Lower lobe of right lung (tissue), 2 donors: ENCODE data around the gene LIMCH1. TPM values are rescaled to one million over a fixed set of nuclear protein-coding genes. Genes with fewer than 3 reads are reported as not detected.

Source experiments
- ATAC-seq, 2 donors: fragments of 200-7000 bp; cut with Tn5 transposase; one replicate each; pipeline ENCODE4 v1.9.1; 2020 to 2022; ENCODE audit warnings: mild to moderate bottlenecking in 2 of 2, moderate library complexity in 2 of 2
- DNase-seq: peaks from one replicate; pipeline ENCODE4 v3.0.0-alpha.2; 2020
- H3K27ac ChIP-seq: fragments of 200-600 bp; one replicate; pipeline ENCODE4 v1.8.0; 2022
- H3K27me3 ChIP-seq: fragments of 200-600 bp; one replicate; pipeline ENCODE4 v1.8.0; 2022; ENCODE audit warnings: low read depth
- H3K36me3 ChIP-seq: fragments of 200-600 bp; one replicate; pipeline ENCODE4 v1.8.0; 2022; ENCODE audit warnings: mild to moderate bottlenecking
- H3K4me1 ChIP-seq: fragments of 200-600 bp; one replicate; pipeline ENCODE4 v1.8.0; 2022
- H3K4me3 ChIP-seq: fragments of 200-600 bp; one replicate; pipeline ENCODE4 v1.8.0; 2022; ENCODE audit warnings: mild to moderate bottlenecking
- H3K9me3 ChIP-seq: fragments of 200-600 bp; one replicate; pipeline ENCODE4 v1.8.0; 2022
- CTCF ChIP-seq: fragments of 200-600 bp; IDR thresholded peaks from one replicate; pipeline ENCODE4 v1.8.0; 2022; ENCODE audit warnings: antibody characterized with exemption, mild to moderate bottlenecking
- intact Hi-C: fragments of 100-400 bp; cut with DNase I; formaldehyde crosslinking; loops from one replicate; pipeline ENCODE4 v1.11.0; 2022
- total RNA-seq: library from RNA; stranded (reverse); fragmentation: NEBNext Ultra II Directional; extraction: Animal tissue kit (Norgen Biotek cat#: 25700); gene quantifications from one replicate; pipeline ENCODE4 v1.2.1, GENCODE V29; 2021
- donor health status: DM: no; HTN: yes; CAD: no; lungs with severe emphysema.

LIMCH1 gene
- total RNA-seq, 1 donor from 2014 or later: 267 TPM

GRCh38 chr4:41718907-41719306, 180.9 kb downstream of the LIMCH1 start:
- intact Hi-C loops: no loop called here
- ATAC-seq (no peak), DNase-seq (no peak)
- Histone ChIP-seq H3K4me1 (no peaks in the 10 kb centered on the region), H3K36me3 (no peaks in the 10 kb centered on the region), H3K27me3 (peaks cover 8% of the 10 kb centered on the region), H3K4me3 (no peak overlapping the region), H3K9me3 (no peaks in the 10 kb centered on the region), H3K27ac (no peak overlapping the region)
- no peak for TF ChIP-seq CTCF

GRCh38 chr4:41719417-41719816, 181.5 kb downstream of the LIMCH1 start:
- no peak overlapping the region for H3K4me3 ChIP-seq
- DNase-seq (no peak), ATAC-seq (no peak)
- H3K36me3 ChIP-seq: no peaks in the 10 kb centered on the region
- intact Hi-C loops: no loop called here
- H3K27ac ChIP-seq: no peak overlapping the region
- no peaks in the 10 kb centered on the region for H3K9me3 ChIP-seq
- TF ChIP-seq CTCF: no peak
- peaks cover 8% of the 10 kb centered on the region for H3K27me3 ChIP-seq
- H3K4me1 ChIP-seq: no peaks in the 10 kb centered on the region

DNA sequence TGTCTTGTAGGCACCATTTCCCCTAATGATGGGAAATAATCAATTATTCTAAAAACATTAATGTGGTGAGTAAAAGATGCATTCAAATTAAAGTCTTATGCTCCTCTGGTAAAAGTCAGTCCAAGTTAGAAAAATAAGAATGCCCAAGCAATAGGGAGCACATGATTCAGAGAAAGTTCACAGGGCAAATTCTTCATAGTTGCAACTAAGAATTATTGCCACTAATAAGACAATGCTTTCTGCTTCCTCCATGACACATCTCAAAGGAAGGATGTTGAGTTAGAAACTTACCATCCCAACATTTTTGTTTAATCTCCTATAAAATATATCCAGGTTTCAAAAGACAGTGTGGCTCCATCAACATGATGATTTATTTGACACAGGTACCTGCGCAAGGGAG, 184.2 kb downstream of the LIMCH1 start:
- no peak overlapping the region for H3K27ac ChIP-seq
- peaks cover 8% of the 10 kb centered on the region for H3K27me3 ChIP-seq
- no peaks in the 10 kb centered on the region for H3K9me3 ChIP-seq
- H3K4me3 ChIP-seq: no peak overlapping the region
- DNase-seq (no peak), ATAC-seq (no peak)
- intact Hi-C loops: no loop called here
- no peaks in the 10 kb centered on the region for H3K4me1 ChIP-seq
- no peaks in the 10 kb centered on the region for H3K36me3 ChIP-seq
- TF ChIP-seq CTCF: no peak

- no peak for DNase-seq
- H3K36me3 ChIP-seq: no peaks in the 10 kb centered on the region
- no peaks in the 10 kb centered on the region for H3K9me3 ChIP-seq
- TF ChIP-seq CTCF: no peak
- H3K4me1 ChIP-seq: no peaks in the 10 kb centered on the region
- no peak for ATAC-seq
- H3K27ac ChIP-seq: no peak overlapping the region
- intact Hi-C loops: no loop called here
- H3K4me3 ChIP-seq: no peak overlapping the region
- peaks cover 11% of the 10 kb centered on the region for H3K27me3 ChIP-seq
Measured at GRCh38 chr4:41723286-41723685, 185.3 kb downstream of the LIMCH1 start.

DNA sequence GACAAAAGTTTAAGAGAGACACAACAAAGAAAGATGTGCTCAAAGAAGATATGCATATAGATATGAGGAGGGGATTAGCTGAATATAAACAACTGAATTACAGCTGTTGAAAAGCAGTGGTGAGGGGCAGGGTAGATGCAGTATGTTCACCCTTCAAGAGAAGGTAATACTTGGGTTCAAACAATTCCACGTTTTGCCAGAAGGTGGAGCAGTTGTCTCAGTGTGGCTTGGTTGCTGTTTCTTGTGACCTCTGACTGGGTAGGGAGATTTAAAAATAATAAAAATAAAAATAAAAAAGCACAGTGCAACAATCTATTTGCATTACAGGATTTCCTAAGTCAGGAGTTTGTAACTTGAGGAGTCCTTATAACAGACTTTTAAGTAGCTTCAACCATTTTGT, 187.3 kb downstream of the LIMCH1 start:
- no peak for TF ChIP-seq CTCF
- no peaks in the 10 kb centered on the region for H3K9me3 ChIP-seq
- ATAC-seq (no peak), DNase-seq (no peak)
- peaks cover 8% of the 10 kb centered on the region for H3K27me3 ChIP-seq
- no peak overlapping the region for H3K27ac ChIP-seq
- intact Hi-C loops: no loop called here
- H3K4me3 ChIP-seq: no peak overlapping the region
- H3K4me1 ChIP-seq: no peaks in the 10 kb centered on the region
- H3K36me3 ChIP-seq: no peaks in the 10 kb centered on the region
